HG03135 (cell line): Measurements from ENCODE around the gene DDX3X.
A peak's percentile ranks its signal among the peaks of the same experiment; 100 is the strongest.

Experiments used
- ATAC-seq: cut with Tn5 transposase; IDR thresholded peaks from one replicate; pipeline ENCODE4 v1.9.1; 2021; ENCODE audit warnings: mild to moderate bottlenecking, moderate library complexity; ENCODE audit not compliant: unreplicated experiment

Gene DDX3X

GRCh38 chrX:41327341-41327740, 6.6 kb upstream of the DDX3X start:
- no peak for ATAC-seq

- no peak for ATAC-seq
These were observed 4.9 kb upstream of the DDX3X start for GRCh38 chrX:41329101-41329500.

GRCh38 chrX:41332005-41332404, 2.0 kb upstream of the DDX3X start:
- no peak for ATAC-seq

- peak; percentile 3 for ATAC-seq
These were observed 1.5 kb upstream of the DDX3X start for GRCh38 chrX:41332408-41333002.

GRCh38 chrX:41333003-41333743, 789 bp upstream of the DDX3X start:
- peak; percentile 44 for ATAC-seq

GRCh38 chrX:41334363-41335197, 618 bp downstream of the DDX3X start:
- peak; percentile 21 for ATAC-seq

- ATAC-seq: no peak
These were observed 1.4 kb downstream of the DDX3X start for GRCh38 chrX:41335198-41335957.

- ATAC-seq: no peak
These were observed 2.0 kb downstream of the DDX3X start for GRCh38 chrX:41335958-41336331.

GRCh38 chrX:41336447-41336846, 2.5 kb downstream of the DDX3X start:
- ATAC-seq: no peak

- no peak for ATAC-seq
These were observed 3.2 kb downstream of the DDX3X start for GRCh38 chrX:41337140-41337539.

- ATAC-seq: no peak
These were observed 4.5 kb downstream of the DDX3X start for GRCh38 chrX:41338436-41338835.

- ATAC-seq: no peak
These were observed 5.2 kb downstream of the DDX3X start for GRCh38 chrX:41339148-41339547.

GRCh38 chrX:41344053-41344452, 10.1 kb downstream of the DDX3X start:
- no peak for ATAC-seq

- no peak for ATAC-seq
These were observed 13.2 kb downstream of the DDX3X start for GRCh38 chrX:41347186-41347585.

GRCh38 chrX:41348551-41348950, 14.6 kb downstream of the DDX3X start:
- no peak for ATAC-seq

GRCh38 chrX:41350150-41350975, 16.4 kb downstream of the DDX3X start:
- no peak for ATAC-seq

GRCh38 chrX:41350976-41351569, 17.1 kb downstream of the DDX3X start:
- ATAC-seq: no peak

- no peak for ATAC-seq
These were observed 18.0 kb downstream of the DDX3X start for GRCh38 chrX:41351923-41352322.

- ATAC-seq: no peak
These were observed 18.4 kb downstream of the DDX3X start for GRCh38 chrX:41352329-41352838.

GRCh38 chrX:41353985-41354384, 20.0 kb downstream of the DDX3X start:
- no peak for ATAC-seq
